HG02610 (cell line): Measurements from ENCODE around the gene MIER1.
"Not testable (repeated sequence)": the region's sequence is repeated elsewhere in the genome, so short reads cannot be mapped to it uniquely, and the experiment has no call there.

Source experiments
- ATAC-seq: cut with Tn5 transposase; IDR thresholded peaks from one replicate; pipeline ENCODE4 v1.9.1; 2021; ENCODE audit warnings: mild to moderate bottlenecking, moderate library complexity; ENCODE audit not compliant: unreplicated experiment

The MIER1 gene

GRCh38 chr1:66924756-66925557 lies at the start of gene MIER1, which contains the start of gene DNAI4:
Gene MIER1, plus strand, starts transcription at chr1:66924990. Its CDS starts 39 bp downstream, at chr1:66925029.
Gene DNAI4, minus strand, starts transcription at chr1:66924856. Its CDS starts 25 bp downstream, at chr1:66924831.
- peak; percentile 96 for ATAC-seq

- ATAC-seq: no peak
These were observed 48.1 kb upstream of the MIER1 start for GRCh38 chr1:66876664-66877063.

GRCh38 chr1:66889030-66889429 lies 35.8 kb upstream of the MIER1 start:
- ATAC-seq: no peak

DNA sequence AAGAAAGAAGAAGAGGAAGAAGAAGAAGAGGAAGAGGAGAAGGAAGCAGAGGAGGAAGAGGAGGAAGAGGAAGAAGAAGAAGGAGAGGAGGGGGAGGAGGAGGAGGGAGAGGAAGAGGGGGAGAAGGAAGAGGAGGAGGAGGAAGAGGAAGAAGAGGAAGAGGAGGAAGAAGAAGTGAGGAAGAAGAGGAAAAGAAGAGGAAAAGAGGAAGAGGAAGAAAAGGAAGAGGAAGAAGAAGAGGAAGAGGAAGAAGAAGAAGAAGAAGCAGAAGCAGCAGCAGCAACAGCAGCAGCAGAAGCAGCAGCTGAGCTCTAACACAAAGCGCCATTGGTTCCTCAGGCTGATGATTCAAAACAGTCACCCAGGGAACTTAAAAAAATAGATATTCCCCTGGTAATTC lies 34.2 kb upstream of the MIER1 start:
- no peak for ATAC-seq

DNA sequence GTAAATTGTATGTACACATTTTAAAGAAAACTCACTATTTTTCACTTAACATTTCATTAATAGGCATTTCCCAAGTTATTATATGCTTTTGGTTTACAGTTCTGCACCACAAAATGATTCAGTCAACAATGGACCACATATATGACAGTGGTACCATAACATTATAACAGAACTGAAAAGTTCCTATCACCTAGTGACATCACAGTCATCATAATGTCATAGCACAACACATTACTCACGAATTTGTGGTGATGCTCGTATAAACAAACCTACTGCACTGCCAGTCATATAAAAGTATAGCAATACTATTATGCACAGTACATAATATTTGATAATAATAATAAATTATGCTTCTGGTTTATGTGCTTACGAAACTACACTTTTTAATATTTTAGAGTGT lies 31.1 kb upstream of the MIER1 start:
- no peak for ATAC-seq

DNA sequence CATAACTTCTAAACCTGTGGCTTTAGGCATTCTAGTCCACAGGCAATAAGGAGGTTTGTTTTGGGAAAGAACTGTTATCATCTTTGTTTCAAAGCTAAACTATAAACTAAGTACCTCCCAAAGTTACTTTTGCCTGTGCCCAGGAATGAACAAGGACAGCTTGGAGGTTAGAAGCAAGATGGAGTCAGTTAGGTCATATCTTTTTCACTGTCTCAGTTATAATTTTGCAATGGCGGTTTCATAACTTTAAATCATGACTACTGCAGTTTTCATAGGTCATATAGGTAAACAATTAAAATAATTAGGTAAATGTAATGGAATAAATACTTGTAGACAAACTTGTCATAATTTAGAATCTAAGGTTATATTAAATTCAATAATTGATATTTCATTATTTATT lies 9.6 kb upstream of the MIER1 start:
- ATAC-seq: not testable (repeated sequence)

GRCh38 chr1:66916320-66916719 lies 8.5 kb upstream of the MIER1 start:
- no peak for ATAC-seq

- no peak for ATAC-seq
These were observed 7.3 kb upstream of the MIER1 start for GRCh38 chr1:66917476-66917875.

DNA sequence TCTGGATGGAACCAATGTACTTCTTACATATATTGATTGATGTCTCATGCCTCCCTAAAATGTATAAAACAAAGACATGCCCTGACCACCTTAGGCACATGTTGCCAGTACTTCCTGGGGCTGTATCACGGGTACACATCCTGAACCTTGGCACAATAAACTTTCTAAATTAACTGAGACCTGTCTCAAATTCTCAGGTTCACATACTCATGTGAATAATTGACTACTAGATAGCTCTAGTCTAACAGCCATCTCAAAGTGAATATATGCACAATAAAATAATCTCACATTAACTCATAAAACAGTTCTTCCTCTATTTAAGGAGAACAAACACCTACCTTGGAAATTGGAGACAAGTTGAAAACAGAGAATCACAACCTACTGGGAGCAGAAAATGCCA lies 5.7 kb upstream of the MIER1 start:
- no peak for ATAC-seq

GRCh38 chr1:66919828-66920227 lies 5.0 kb upstream of the MIER1 start:
- ATAC-seq: no peak

GRCh38 chr1:66920543-66920942 lies 4.2 kb upstream of the MIER1 start:
- ATAC-seq: no peak

GRCh38 chr1:66925558-66925910 lies 744 bp downstream of the MIER1 start:
- no peak for ATAC-seq

- ATAC-seq: no peak
These were observed 1.2 kb downstream of the MIER1 start for GRCh38 chr1:66925944-66926343.

DNA sequence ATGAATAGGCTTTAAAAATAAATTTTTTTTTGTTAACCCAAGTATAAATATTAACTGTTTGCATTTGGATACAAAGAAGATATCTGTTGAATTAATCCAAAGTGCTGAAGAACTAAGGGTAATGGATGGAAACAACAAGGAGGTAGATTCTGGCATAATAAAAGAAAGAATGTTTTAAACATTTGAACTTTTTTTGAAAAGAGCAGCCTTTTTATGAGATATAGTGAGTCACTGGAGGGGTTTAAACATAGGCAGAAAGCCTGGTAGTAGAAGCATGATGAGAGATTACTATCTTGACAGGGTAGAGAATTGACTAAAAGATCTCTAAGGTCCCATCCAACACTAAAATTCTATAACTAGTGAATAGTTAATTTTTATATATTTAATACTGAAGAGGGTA lies 2.7 kb downstream of the MIER1 start:
- ATAC-seq: no peak

DNA sequence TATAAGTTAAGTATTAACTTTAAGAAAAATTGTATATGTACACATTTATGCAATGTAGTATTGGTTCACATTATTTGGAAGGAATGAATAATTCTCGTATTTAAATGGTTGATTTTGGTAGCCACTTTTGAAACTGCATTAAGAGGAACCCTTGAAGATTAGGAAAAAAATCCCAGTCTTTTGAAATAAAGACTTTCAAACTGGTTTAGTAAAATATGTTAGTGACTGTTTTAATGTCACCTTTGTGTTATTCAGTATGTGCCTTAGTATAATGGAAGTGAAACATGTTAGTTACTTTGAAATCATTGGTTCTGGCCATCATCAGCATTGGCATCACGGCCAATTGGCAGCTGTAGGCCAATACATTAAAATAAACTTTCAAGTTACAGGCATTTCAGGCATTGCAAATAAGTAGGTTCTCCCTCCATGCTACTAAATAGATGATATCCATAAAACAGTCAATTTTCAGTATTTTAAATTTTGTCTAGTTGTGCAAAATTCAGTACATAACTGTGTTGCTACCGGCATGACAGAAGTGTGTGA lies 4.4 kb downstream of the MIER1 start:
- ATAC-seq: no peak

GRCh38 chr1:66929691-66929998 lies 4.9 kb downstream of the MIER1 start:
- no peak for ATAC-seq

GRCh38 chr1:66929999-66930822 lies 5.4 kb downstream of the MIER1 start:
- ATAC-seq: peak; percentile 66

DNA sequence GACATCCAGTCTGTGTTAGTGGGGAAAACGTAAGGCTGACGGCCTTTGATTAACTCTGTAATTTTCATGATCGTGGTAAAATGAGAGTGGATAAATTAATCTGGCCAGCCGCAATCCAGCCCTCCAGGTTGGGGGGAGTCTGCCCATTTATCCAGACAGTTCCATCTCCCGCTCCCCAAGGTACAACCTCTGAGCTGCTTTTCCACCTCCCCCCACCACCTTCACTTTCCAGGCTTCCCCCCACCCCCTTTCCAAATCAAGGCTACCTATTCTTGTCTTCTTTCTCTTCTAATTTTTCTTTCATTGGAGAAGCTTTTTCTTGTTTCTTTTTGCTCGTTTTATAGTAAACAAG lies 6.0 kb downstream of the MIER1 start:
- ATAC-seq: no peak

DNA sequence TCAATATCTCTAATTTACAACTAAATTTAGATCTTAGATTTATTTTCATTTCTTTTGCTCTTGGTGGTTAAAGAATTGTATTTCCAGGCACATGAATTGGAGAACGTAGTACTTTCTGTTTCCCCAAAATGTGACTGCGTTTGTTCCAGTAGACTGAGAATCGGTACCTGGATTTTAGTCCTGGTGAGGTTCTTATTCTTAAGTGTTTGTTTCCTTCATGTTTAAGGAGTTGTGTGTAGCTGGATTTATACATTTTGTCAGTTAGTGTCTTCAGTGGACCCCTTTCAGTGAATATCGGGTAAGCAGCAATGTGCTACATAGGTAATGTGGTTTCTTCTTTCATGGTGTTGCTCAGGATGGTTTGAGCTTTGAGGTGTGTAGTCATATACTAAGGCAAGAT lies 6.8 kb downstream of the MIER1 start:
- peak; percentile 23 for ATAC-seq

DNA sequence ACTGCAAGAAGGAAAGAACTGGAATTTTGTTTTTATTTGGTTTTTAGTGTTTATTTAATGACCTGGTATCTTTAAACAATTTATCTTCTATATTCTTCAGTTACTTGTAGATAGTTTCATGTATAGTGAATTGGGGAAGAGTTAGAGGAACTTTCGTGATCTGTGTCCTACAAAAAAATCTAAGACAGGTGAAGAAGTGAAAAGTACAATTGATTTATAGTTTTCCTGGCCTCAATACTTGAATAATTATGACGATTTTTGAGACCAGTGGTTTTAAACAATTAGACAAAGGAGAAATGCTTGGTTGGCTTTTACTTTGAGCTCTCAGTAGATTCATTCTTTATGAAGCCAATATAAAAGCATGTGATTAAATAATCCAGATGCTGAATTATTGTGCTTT lies 7.5 kb downstream of the MIER1 start:
- no peak for ATAC-seq

GRCh38 chr1:66933887-66934700 lies 9.3 kb downstream of the MIER1 start:
- no peak for ATAC-seq
